CD8-positive, alpha-beta memory T cell (primary cell): ENCODE measurements around the gene SUGP1. TPM values are rescaled to one million over a fixed set of nuclear protein-coding genes. Genes with fewer than 3 reads are reported as not detected.
A peak's percentile ranks its signal among the peaks of the same experiment; 100 is the strongest.

ENCODE experiments used
- CTCF ChIA-PET: fragments of 350-600 bp; sonication (Branson Sonifier 250); formaldehyde crosslinking; loops from one replicate; lab custom pipeline; 2021; ENCODE audit warnings: antibody characterized with exemption; lab: Charles Lee
- POLR2A ChIA-PET: fragments of 350-600 bp; sonication (Branson Sonifier 250); formaldehyde crosslinking; loops from one replicate; lab custom pipeline; 2021; ENCODE audit warnings: antibody characterized with exemption; lab: Charles Lee
- DNase-seq, 5 donors: peaks; one replicate each; pipeline versions ENCODE4 v3.0.0 to v3.0.0-alpha.2; 2020 to 2022; ENCODE audit warnings: mixed read lengths in 1 of 5
- H3K27ac ChIP-seq: one replicate; pipeline ENCODE4 v1.7.0; 2013; ENCODE audit warnings: low read depth, mild to moderate bottlenecking, low read length, moderate library complexity
- H3K27me3 ChIP-seq: 2 replicates; pipeline ENCODE4 v1.7.0; 2013; ENCODE audit warnings: low read length, mild to moderate bottlenecking; ENCODE audit not compliant: insufficient read depth, poor library complexity, severe bottlenecking
- H3K36me3 ChIP-seq: 2 replicates; pipeline ENCODE4 v1.7.0; 2013; ENCODE audit warnings: mild to moderate bottlenecking, low read length, moderate library complexity; ENCODE audit not compliant: insufficient read depth
- H3K4me1 ChIP-seq: 2 replicates; pipeline ENCODE4 v1.7.0; 2013; ENCODE audit warnings: mild to moderate bottlenecking, low read length, moderate library complexity; ENCODE audit not compliant: insufficient read depth
- H3K4me3 ChIP-seq: 2 replicates; pipeline ENCODE4 v1.7.0; 2013; ENCODE audit warnings: mild to moderate bottlenecking, low read length
- H3K9me3 ChIP-seq: 2 replicates; pipeline ENCODE4 v1.7.0; 2013; ENCODE audit warnings: mild to moderate bottlenecking, low read length
- H3K27ac Mint-ChIP-seq, 8 donors: one replicate each; pipeline ENCODE4 v1.8.0; 2020 to 2021; ENCODE audit warnings: mixed read lengths in 8 of 8, mild to moderate bottlenecking in 6 of 8, inconsistent platforms in 3 of 8, moderate library complexity in 3 of 8
- H3K27me3 Mint-ChIP-seq, 2 donors: one replicate each; pipeline ENCODE4 v1.8.0; 2020 to 2021; ENCODE audit warnings: mixed read lengths in 2 of 2, mild to moderate bottlenecking in 1 of 2, moderate library complexity in 1 of 2
- H3K36me3 Mint-ChIP-seq, 3 donors: one replicate each; pipeline ENCODE4 v1.8.0; 2020 to 2021; ENCODE audit warnings: mixed read lengths in 3 of 3, inconsistent platforms in 1 of 3, mild to moderate bottlenecking in 1 of 3
- H3K4me1 Mint-ChIP-seq, 3 donors: one replicate each; pipeline ENCODE4 v1.8.0; 2020 to 2021; ENCODE audit warnings: mixed read lengths in 3 of 3, inconsistent platforms in 1 of 3, mild to moderate bottlenecking in 1 of 3
- H3K4me3 Mint-ChIP-seq, 7 donors: one replicate each; pipeline ENCODE4 v1.8.0; 2020 to 2021; ENCODE audit warnings: mixed read lengths in 7 of 7, mild to moderate bottlenecking in 6 of 7, moderate library complexity in 4 of 7, inconsistent platforms in 2 of 7
- H3K9me3 Mint-ChIP-seq, 5 donors: one replicate each; pipeline ENCODE4 v1.8.0; 2020 to 2022; ENCODE audit warnings: mixed read lengths in 5 of 5, mild to moderate bottlenecking in 3 of 5, moderate library complexity in 2 of 5, inconsistent platforms in 1 of 5
- polyA plus RNA-seq: library from polyadenylated mRNA; unstranded; fragments of 300-500 nt; fragmentation: Illumina TruSeq; gene quantifications from one replicate; pipeline ENCODE4 v1.2.3, GENCODE V29; 2021
- total RNA-seq, 2 experiments: library from RNA; stranded (reverse); gene quantifications; one replicate each; pipeline ENCODE4 v1.2.3, GENCODE V29; 2021

The SUGP1 gene
- total and polyA plus RNA-seq, 3 experiments from 2014 or later: 40.8 to 65.9 (median 64.7) TPM

- H3K27ac ChIP-seq: no peak overlapping the region
- ChIA-PET CTCF (no interaction called here), POLR2A (no interaction called here)
- no peaks in the 10 kb centered on the region for H3K9me3 ChIP-seq
- no peaks in the 10 kb centered on the region for H3K4me1 ChIP-seq
- Mint-ChIP-seq H3K9me3 (no peaks in the 10 kb centered on the region), H3K36me3 (peaks cover 7 to 44% (median 11%) of the 10 kb centered on the region in 3 donors), H3K4me1 (peaks cover 6 to 16% (median 10%) of the 10 kb centered on the region in 3 donors), H3K27ac (no peak overlapping the region), H3K4me3 (no peak overlapping the region), H3K27me3 (peaks cover 10 to 18% of the 10 kb centered on the region in 2 donors)
- H3K27me3 ChIP-seq: no peaks in the 10 kb centered on the region
- H3K36me3 ChIP-seq: peaks cover 14% of the 10 kb centered on the region
- DNase-seq: no peak
- no peak overlapping the region for H3K4me3 ChIP-seq
Measured at GRCh38 chr19:19274716-19275565, 45.4 kb downstream of the SUGP1 start.

DNA sequence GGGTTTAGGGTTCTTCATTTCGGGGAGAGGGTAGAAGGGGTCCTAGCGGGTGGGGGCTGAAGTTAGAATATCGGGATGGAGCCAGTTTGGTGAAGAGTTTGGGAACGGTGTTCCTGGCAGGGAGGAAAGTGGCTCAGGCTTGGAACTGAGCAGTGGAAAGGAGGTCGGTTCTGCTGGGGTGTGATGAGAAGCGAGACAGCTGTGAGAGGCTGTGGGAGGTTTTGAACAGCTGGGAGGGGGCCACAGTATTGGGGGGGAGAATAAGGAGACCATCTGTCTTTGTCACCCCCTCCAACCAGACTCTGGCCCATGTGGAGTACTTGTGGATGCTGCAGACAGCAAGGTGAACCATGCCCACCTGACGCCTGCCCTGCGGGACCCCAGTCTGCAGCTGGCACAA lies 46.2 kb downstream of the SUGP1 start:
- CTCF ChIA-PET: no interaction called here
- H3K9me3 Mint-ChIP-seq: no peaks in the 10 kb centered on the region
- Histone ChIP-seq H3K4me1 (no peaks in the 10 kb centered on the region), H3K27me3 (no peaks in the 10 kb centered on the region), H3K27ac (no peak overlapping the region), H3K36me3 (peaks cover 7% of the 10 kb centered on the region), H3K4me3 (no peak overlapping the region), H3K9me3 (no peaks in the 10 kb centered on the region)
- no peak for DNase-seq
- H3K4me1 Mint-ChIP-seq: peaks cover 6 to 16% (median 10%) of the 10 kb centered on the region in 3 donors
- POLR2A ChIA-PET: interaction anchor here (0.6 kb wide), 1 partner anchor 969 kb away, joined by 5 read pairs; no protein-coding TSS in a partner anchor
- H3K4me3 Mint-ChIP-seq: peak overlapping the region in 1 of 7 donors; percentile 54
- H3K27me3 Mint-ChIP-seq: peaks cover 10 to 18% of the 10 kb centered on the region in 2 donors
- no peak overlapping the region for H3K27ac Mint-ChIP-seq
- H3K36me3 Mint-ChIP-seq: peaks cover 7 to 38% (median 11%) of the 10 kb centered on the region in 3 donors

GRCh38 chr19:19271828-19272599 lies 48.3 kb downstream of the SUGP1 start:
- ChIA-PET CTCF (no interaction called here), POLR2A (no interaction called here)
- no peak overlapping the region for H3K4me3 Mint-ChIP-seq

GRCh38 chr19:19270749-19271571 lies 49.3 kb downstream of the SUGP1 start:
- H3K27ac ChIP-seq: no peak overlapping the region
- H3K36me3 ChIP-seq: no peaks in the 10 kb centered on the region
- Mint-ChIP-seq H3K9me3 (no peaks in the 10 kb centered on the region), H3K36me3 (peaks cover 0 to 9% (median 0%) of the 10 kb centered on the region in 3 donors), H3K27ac (no peak overlapping the region), H3K27me3 (peaks cover 10 to 14% of the 10 kb centered on the region in 2 donors), H3K4me3 (no peak overlapping the region), H3K4me1 (peaks cover 6 to 16% (median 10%) of the 10 kb centered on the region in 3 donors)
- no peak overlapping the region for H3K4me3 ChIP-seq
- H3K9me3 ChIP-seq: no peaks in the 10 kb centered on the region
- no peaks in the 10 kb centered on the region for H3K27me3 ChIP-seq
- CTCF ChIA-PET: no interaction called here
- POLR2A ChIA-PET: no interaction called here
- DNase-seq: no peak
- H3K4me1 ChIP-seq: no peaks in the 10 kb centered on the region

More at GRCh38 chr19:19271828-19272599, 48.3 kb downstream of the SUGP1 start:
- H3K4me3 ChIP-seq: no peak overlapping the region
- no peaks in the 10 kb centered on the region for H3K9me3 ChIP-seq
- no peak overlapping the region for H3K27ac ChIP-seq
- Mint-ChIP-seq H3K27me3 (peaks cover 10 to 18% of the 10 kb centered on the region in 2 donors), H3K4me1 (peaks cover 6 to 16% (median 10%) of the 10 kb centered on the region in 3 donors), H3K9me3 (no peaks in the 10 kb centered on the region), H3K36me3 (peaks cover 3 to 20% (median 4%) of the 10 kb centered on the region in 3 donors), H3K27ac (peak overlapping the region in 1 of 8 donors; percentile 44)
- no peak for DNase-seq
- H3K36me3 ChIP-seq: no peaks in the 10 kb centered on the region
- no peaks in the 10 kb centered on the region for H3K27me3 ChIP-seq
- no peaks in the 10 kb centered on the region for H3K4me1 ChIP-seq

GRCh38 chr19:19269952-19270694 lies 50.2 kb downstream of the SUGP1 start:
- H3K27me3 Mint-ChIP-seq: peaks cover 9 to 19% of the 10 kb centered on the region in 2 donors
- Histone ChIP-seq H3K27me3 (no peaks in the 10 kb centered on the region), H3K4me1 (no peaks in the 10 kb centered on the region), H3K9me3 (no peaks in the 10 kb centered on the region), H3K4me3 (no peak overlapping the region), H3K36me3 (no peaks in the 10 kb centered on the region), H3K27ac (no peak overlapping the region)
- no peak overlapping the region for H3K27ac Mint-ChIP-seq
- ChIA-PET CTCF (no interaction called here), POLR2A (no interaction called here)
- H3K36me3 Mint-ChIP-seq: peaks cover 0 to 4% (median 0%) of the 10 kb centered on the region in 3 donors
- no peak for DNase-seq
- peaks cover 6 to 16% (median 10%) of the 10 kb centered on the region in 3 donors for H3K4me1 Mint-ChIP-seq
- no peaks in the 10 kb centered on the region for H3K9me3 Mint-ChIP-seq
- no peak overlapping the region for H3K4me3 Mint-ChIP-seq

GRCh38 chr19:19268453-19269385 lies 51.6 kb downstream of the SUGP1 start:
- POLR2A ChIA-PET: interaction anchor here (0.6 to 0.7 kb wide), 2 partner anchors 8 to 18 kb away, joined by 4 to 5 read pairs; no protein-coding TSS in a partner anchor
- Mint-ChIP-seq H3K27me3 (peaks cover 2 to 22% of the 10 kb centered on the region in 2 donors), H3K9me3 (no peaks in the 10 kb centered on the region), H3K4me1 (peaks cover 4 to 8% (median 8%) of the 10 kb centered on the region in 3 donors), H3K36me3 (no peaks in the 10 kb centered on the region), H3K4me3 (no peak overlapping the region), H3K27ac (peak overlapping the region in 1 of 8 donors; percentile 13)
- no peak for DNase-seq
- Histone ChIP-seq H3K4me1 (no peaks in the 10 kb centered on the region), H3K27me3 (no peaks in the 10 kb centered on the region), H3K9me3 (no peaks in the 10 kb centered on the region), H3K36me3 (no peaks in the 10 kb centered on the region), H3K4me3 (no peak overlapping the region), H3K27ac (no peak overlapping the region)
- CTCF ChIA-PET: no interaction called here
